ENCODE measurements around the gene CERS2.

The CERS2 gene

DNA sequence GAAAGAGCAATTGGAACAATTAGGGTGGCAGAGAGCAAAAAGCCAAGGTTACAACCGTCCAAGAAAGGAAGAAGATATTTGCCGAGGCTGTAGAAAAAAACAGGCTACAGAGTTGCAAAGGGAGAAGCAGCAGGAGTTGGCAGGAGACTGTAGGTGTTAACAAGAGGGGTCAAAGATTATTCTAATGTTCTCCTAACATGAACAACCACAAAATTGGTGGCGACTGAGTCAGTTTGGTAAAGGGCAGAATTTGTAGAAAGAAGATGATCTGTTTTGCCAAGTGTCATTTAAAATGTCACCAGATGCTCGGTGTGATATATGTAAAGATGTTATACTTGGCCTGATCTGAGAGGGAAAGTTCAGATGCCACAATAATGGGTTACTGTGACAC lies 33.2 kb upstream of the CERS2 start:
- TF ChIP-seq ZNF138 (tag by site-specific recombination; IDR thresholded peaks at IDR 0.05; ENCODE audit: borderline replicate concordance) (no peak), ZEB2 (tag by site-specific recombination; IDR thresholded peaks at IDR 0.05) (0 out of 2 replicates have a peak, but pooled peaks have one; percentile 13)
- TF ChIP-seq, protein P1, sequence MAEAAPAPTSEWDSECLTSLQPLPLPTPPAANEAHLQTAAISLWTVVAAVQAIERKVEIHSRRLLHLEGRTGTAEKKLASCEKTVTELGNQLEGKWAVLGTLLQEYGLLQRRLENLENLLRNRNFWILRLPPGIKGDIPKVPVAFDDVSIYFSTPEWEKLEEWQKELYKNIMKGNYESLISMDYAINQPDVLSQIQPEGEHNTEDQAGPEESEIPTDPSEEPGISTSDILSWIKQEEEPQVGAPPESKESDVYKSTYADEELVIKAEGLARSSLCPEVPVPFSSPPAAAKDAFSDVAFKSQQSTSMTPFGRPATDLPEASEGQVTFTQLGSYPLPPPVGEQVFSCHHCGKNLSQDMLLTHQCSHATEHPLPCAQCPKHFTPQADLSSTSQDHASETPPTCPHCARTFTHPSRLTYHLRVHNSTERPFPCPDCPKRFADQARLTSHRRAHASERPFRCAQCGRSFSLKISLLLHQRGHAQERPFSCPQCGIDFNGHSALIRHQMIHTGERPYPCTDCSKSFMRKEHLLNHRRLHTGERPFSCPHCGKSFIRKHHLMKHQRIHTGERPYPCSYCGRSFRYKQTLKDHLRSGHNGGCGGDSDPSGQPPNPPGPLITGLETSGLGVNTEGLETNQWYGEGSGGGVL (tag by site-specific recombination; IDR thresholded peaks at IDR 0.05), result no peak
- 0 out of 2 replicates have a peak, but pooled peaks cover 3% of the 10 kb centered on the region for H3K4me1 ChIP-seq (ENCODE audit: control insufficient read depth, insufficient read depth, low read length)
- H3K4me3 ChIP-seq (ENCODE audit: low read depth, low read length), result peak overlapping the region; percentile 26
- ChIA-PET POLR2A (interaction anchor here (0.7 kb wide), 1 partner anchor 205 kb away, joined by 3 read pairs; no protein-coding TSS in a partner anchor), CTCF (interaction anchor here (0.6 to 3.9 kb wide), 5 partner anchors 12 to 202 kb away, joined by 3 to 73 read pairs (median 5); partner anchors contain the start of gene BNIPL)
- H3K9me3 ChIP-seq (ENCODE audit: control insufficient read depth, insufficient read depth, low read depth, low read length), result no peaks in the 10 kb centered on the region
- H3K27ac ChIP-seq (ENCODE audit: extremely low read depth, low read depth, low read length), result peak overlapping the region; percentile 41
- H3K36me3 ChIP-seq (ENCODE audit: control insufficient read depth in 2 of 2, insufficient read depth in 1 of 2, low read length in 2 of 2), result peaks cover 0 to 3% of the 10 kb centered on the region in 2 experiments; a peak in 1 of 3 replicates

DNA sequence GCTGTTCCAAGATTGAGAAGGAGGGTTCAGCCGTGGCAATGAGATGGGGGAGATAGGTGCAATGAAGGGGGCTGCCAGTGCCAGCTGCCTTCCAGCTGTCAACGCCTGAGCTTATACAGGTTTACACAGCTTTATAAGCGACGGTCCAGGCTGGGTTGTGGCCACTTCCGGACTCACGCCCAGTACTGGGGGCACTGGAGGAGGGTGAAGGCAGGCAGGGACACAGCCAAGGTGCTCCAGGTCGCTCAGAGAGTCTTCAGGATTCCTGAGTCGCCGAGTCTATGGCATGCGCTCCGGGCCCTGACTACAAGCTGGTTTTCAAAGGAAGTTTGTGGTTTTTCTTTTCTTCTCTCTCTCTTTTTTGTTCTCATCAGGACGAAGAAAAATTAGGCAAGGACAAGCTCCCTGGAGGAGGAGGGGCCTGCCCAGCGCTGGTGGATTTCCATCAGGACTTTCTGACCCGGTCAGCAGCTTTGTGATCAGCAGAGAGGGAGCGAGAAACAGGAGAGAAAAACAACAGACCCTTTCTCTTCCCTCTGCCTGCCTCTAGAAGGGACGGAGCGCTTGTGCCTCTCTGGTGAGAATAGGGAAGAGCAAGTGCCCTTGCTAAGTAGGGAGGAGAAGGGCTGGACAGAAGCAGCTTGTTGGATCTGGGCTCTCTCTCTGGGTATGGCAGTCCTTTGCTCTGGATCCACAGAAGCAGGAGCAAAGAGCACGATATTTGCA lies 31.9 kb upstream of the CERS2 start, which contains the start of gene MINDY1:
TSS of gene MINDY1 (minus strand) at position 576 of the 726 bp plus-strand sequence. CDS start 4,285 bp downstream, outside the sequence.
- no peaks in the 10 kb centered on the region for H3K9me3 ChIP-seq (ENCODE audit: control insufficient read depth, insufficient read depth, low read depth, low read length)
- H3K27ac ChIP-seq (ENCODE audit: extremely low read depth, low read depth, low read length), result peak within 1 kb of the TSS; percentile 58
- POLR2A ChIA-PET, result interaction anchor here (1.0 to 3.0 kb wide), 11 partner anchors 11 to 428 kb away, joined by 3 to 17 read pairs (median 5); partner anchors contain the start of genes C1orf56, CDC42SE1, CERS2 and ENSA
- peaks cover 0 to 12% of the 10 kb centered on the region in 2 experiments; a peak in 1 of 3 replicates for H3K36me3 ChIP-seq (ENCODE audit: control insufficient read depth in 2 of 2, insufficient read depth in 1 of 2, low read length in 2 of 2)
- 0 out of 2 replicates have a peak, but pooled peaks cover 3% of the 10 kb centered on the region for H3K4me1 ChIP-seq (ENCODE audit: control insufficient read depth, insufficient read depth, low read length)
- CTCF ChIA-PET, result interaction anchor here (0.5 to 3.9 kb wide), 17 partner anchors 10 to 529 kb away, joined by 3 to 73 read pairs (median 4); partner anchors contain the start of genes ANXA9 and MLLT11
- peak within 1 kb of the TSS; percentile 53 for H3K4me3 ChIP-seq (ENCODE audit: low read depth, low read length)
- TF ChIP-seq SETDB1 (IDR thresholded peaks at IDR 0.05; ENCODE audit: insufficient read length, low read length) (no peak), MZF1 (tag by site-specific recombination; IDR thresholded peaks at IDR 0.05; ENCODE audit: borderline replicate concordance) (peak; percentile 88; the same call in 1 of the 2 replicates), IKZF3 (tag by site-specific recombination; IDR thresholded peaks at IDR 0.05) (peak; percentile 54), ZBTB20 (tag by site-specific recombination; IDR thresholded peaks at IDR 0.05) (peak; percentile 53; the same call in 1 of the 2 replicates), GLIS2 (tag by site-specific recombination; IDR thresholded peaks at IDR 0.05) (0 out of 2 replicates have a peak, but pooled peaks have one; percentile 16), ZBTB48 (tag by site-specific recombination; IDR thresholded peaks at IDR 0.05) (peak; percentile 48; the same call in 1 of the 2 replicates), KLF8 (tag by site-specific recombination; IDR thresholded peaks at IDR 0.05) (no peak), ZNF214 (tag by site-specific recombination; IDR thresholded peaks at IDR 0.05; ENCODE audit: borderline replicate concordance) (no peak), ZNF596 (tag by site-specific recombination; IDR thresholded peaks at IDR 0.05) (peak; percentile 61; the same call in 1 of the 2 replicates), ZNF335 (tag by site-specific recombination; conservative IDR thresholded peaks at IDR 0.05) (peak; percentile 62), ZNF2 (tag by site-specific recombination; IDR thresholded peaks at IDR 0.05) (peak; percentile 25; the same call in 1 of the 2 replicates), ZEB2 (tag by site-specific recombination; IDR thresholded peaks at IDR 0.05) (no peak)
- TF ChIP-seq, protein P1 (tag by site-specific recombination; IDR thresholded peaks at IDR 0.05), result no peak
- TF ChIP-seq, protein P2, sequence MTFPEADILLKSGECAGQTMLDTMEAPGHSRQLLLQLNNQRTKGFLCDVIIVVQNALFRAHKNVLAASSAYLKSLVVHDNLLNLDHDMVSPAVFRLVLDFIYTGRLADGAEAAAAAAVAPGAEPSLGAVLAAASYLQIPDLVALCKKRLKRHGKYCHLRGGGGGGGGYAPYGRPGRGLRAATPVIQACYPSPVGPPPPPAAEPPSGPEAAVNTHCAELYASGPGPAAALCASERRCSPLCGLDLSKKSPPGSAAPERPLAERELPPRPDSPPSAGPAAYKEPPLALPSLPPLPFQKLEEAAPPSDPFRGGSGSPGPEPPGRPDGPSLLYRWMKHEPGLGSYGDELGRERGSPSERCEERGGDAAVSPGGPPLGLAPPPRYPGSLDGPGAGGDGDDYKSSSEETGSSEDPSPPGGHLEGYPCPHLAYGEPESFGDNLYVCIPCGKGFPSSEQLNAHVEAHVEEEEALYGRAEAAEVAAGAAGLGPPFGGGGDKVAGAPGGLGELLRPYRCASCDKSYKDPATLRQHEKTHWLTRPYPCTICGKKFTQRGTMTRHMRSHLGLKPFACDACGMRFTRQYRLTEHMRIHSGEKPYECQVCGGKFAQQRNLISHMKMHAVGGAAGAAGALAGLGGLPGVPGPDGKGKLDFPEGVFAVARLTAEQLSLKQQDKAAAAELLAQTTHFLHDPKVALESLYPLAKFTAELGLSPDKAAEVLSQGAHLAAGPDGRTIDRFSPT (tag by site-specific recombination; IDR thresholded peaks at IDR 0.05), result peak; percentile 62; the same call in 1 of the 2 replicates
- TF ChIP-seq, protein P3, sequence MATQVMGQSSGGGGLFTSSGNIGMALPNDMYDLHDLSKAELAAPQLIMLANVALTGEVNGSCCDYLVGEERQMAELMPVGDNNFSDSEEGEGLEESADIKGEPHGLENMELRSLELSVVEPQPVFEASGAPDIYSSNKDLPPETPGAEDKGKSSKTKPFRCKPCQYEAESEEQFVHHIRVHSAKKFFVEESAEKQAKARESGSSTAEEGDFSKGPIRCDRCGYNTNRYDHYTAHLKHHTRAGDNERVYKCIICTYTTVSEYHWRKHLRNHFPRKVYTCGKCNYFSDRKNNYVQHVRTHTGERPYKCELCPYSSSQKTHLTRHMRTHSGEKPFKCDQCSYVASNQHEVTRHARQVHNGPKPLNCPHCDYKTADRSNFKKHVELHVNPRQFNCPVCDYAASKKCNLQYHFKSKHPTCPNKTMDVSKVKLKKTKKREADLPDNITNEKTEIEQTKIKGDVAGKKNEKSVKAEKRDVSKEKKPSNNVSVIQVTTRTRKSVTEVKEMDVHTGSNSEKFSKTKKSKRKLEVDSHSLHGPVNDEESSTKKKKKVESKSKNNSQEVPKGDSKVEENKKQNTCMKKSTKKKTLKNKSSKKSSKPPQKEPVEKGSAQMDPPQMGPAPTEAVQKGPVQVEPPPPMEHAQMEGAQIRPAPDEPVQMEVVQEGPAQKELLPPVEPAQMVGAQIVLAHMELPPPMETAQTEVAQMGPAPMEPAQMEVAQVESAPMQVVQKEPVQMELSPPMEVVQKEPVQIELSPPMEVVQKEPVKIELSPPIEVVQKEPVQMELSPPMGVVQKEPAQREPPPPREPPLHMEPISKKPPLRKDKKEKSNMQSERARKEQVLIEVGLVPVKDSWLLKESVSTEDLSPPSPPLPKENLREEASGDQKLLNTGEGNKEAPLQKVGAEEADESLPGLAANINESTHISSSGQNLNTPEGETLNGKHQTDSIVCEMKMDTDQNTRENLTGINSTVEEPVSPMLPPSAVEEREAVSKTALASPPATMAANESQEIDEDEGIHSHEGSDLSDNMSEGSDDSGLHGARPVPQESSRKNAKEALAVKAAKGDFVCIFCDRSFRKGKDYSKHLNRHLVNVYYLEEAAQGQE (tag by site-specific recombination; IDR thresholded peaks at IDR 0.05), result peak; percentile 78
- TF ChIP-seq, protein P4, sequence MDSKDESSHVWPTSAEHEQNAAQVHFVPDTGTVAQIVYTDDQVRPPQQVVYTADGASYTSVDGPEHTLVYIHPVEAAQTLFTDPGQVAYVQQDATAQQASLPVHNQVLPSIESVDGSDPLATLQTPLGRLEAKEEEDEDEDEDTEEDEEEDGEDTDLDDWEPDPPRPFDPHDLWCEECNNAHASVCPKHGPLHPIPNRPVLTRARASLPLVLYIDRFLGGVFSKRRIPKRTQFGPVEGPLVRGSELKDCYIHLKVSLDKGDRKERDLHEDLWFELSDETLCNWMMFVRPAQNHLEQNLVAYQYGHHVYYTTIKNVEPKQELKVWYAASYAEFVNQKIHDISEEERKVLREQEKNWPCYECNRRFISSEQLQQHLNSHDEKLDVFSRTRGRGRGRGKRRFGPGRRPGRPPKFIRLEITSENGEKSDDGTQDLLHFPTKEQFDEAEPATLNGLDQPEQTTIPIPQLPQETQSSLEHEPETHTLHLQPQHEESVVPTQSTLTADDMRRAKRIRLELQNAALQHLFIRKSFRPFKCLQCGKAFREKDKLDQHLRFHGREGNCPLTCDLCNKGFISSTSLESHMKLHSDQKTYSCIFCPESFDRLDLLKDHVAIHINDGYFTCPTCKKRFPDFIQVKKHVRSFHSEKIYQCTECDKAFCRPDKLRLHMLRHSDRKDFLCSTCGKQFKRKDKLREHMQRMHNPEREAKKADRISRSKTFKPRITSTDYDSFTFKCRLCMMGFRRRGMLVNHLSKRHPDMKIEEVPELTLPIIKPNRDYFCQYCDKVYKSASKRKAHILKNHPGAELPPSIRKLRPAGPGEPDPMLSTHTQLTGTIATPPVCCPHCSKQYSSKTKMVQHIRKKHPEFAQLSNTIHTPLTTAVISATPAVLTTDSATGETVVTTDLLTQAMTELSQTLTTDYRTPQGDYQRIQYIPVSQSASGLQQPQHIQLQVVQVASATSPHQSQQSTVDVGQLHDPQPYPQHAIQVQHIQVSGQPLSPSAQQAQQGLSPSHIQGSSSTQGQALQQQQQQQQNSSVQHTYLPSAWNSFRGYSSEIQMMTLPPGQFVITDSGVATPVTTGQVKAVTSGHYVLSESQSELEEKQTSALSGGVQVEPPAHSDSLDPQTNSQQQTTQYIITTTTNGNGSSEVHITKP (tag by site-specific recombination; IDR thresholded peaks at IDR 0.05), result peak; percentile 21

All from HEK293 (cell line).